BJ (cell line): ENCODE data around the gene C19orf47. TPM values are rescaled to one million over a fixed set of nuclear protein-coding genes. Genes with fewer than 3 reads are reported as not detected.
A peak's percentile ranks its signal among the peaks of the same experiment; 100 is the strongest.

ENCODE experiments used
- CTCF ChIA-PET: fragments of 350-600 bp; formaldehyde crosslinking; extraction: SDS; loops from one replicate; lab custom pipeline; 2021; ENCODE audit warnings: antibody characterized with exemption, inconsistent platforms; lab: Yijun Ruan, JAX
- POLR2A ChIA-PET: fragments of 300-600 bp; sonication (Branson Sonifier 250); formaldehyde crosslinking; extraction: SDS; loops from one replicate; lab custom pipeline; 2021; ENCODE audit warnings: antibody characterized with exemption; lab: Charles Lee
- DNase-seq: peaks from one replicate; pipeline ENCODE4 v3.0.0-alpha.2; 2011; ENCODE audit warnings: low read depth
- H3K27me3 ChIP-seq: 2 replicates; pipeline ENCODE4 v1.6.0; 2011; ENCODE audit warnings: low read length; ENCODE audit not compliant: control insufficient read depth, insufficient read depth
- H3K36me3 ChIP-seq: 2 replicates; pipeline ENCODE4 v1.5.1; 2011; ENCODE audit warnings: low read length; ENCODE audit not compliant: control insufficient read depth, insufficient read depth
- H3K4me3 ChIP-seq: 2 replicates; pipeline ENCODE4 v1.5.1; 2011; ENCODE audit warnings: low read depth, mild to moderate bottlenecking, control low read depth, low read length
- polyA plus RNA-seq: library from polyadenylated mRNA; depleted of rRNA; stranded (reverse); fragments of >200 nt; gene quantifications from 2 replicates; pipeline ENCODE4 v1.2.3, GENCODE V29; 2011
- TF ChIP-seq, protein P1 (sequence below): IDR thresholded peaks from 2 replicates; pipeline ENCODE4 v1.5.1; 2011; ENCODE audit warnings: low read depth, mild to moderate bottlenecking, control low read depth, inconsistent platforms, low read length, moderate library complexity; ENCODE audit not compliant: insufficient read depth

The C19orf47 gene
- polyA plus RNA-seq, 1 experiment: 25.2 TPM

DNA sequence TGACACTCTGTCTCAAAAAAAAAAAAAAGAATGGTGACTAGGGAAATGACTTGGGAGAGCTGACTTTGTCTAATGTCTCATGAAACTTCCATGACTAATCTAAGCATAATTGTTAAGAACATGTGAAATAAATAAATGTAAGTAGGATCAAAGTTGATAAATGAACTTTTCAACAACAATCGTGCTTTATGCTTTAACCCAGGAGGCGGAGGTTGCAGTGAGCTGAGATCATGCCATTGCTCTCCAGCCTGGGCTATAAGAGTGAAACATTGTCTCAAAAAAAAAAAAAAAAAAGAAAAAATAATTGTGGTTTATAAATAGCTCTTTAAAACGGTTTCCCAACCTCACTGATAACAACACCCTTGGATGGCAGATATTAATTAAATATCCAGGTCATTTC, 50.2 kb downstream of the C19orf47 start:
- CTCF ChIA-PET: interaction anchor here (0.9 to 1.3 kb wide), 2 partner anchors 10 to 304 kb away, joined by 3 to 4 read pairs; no protein-coding TSS in a partner anchor
- no peak overlapping the region for H3K4me3 ChIP-seq
- TF ChIP-seq, protein P1, sequence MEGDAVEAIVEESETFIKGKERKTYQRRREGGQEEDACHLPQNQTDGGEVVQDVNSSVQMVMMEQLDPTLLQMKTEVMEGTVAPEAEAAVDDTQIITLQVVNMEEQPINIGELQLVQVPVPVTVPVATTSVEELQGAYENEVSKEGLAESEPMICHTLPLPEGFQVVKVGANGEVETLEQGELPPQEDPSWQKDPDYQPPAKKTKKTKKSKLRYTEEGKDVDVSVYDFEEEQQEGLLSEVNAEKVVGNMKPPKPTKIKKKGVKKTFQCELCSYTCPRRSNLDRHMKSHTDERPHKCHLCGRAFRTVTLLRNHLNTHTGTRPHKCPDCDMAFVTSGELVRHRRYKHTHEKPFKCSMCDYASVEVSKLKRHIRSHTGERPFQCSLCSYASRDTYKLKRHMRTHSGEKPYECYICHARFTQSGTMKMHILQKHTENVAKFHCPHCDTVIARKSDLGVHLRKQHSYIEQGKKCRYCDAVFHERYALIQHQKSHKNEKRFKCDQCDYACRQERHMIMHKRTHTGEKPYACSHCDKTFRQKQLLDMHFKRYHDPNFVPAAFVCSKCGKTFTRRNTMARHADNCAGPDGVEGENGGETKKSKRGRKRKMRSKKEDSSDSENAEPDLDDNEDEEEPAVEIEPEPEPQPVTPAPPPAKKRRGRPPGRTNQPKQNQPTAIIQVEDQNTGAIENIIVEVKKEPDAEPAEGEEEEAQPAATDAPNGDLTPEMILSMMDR: no peak
- no peaks in the 10 kb centered on the region for H3K27me3 ChIP-seq
- no peaks in the 10 kb centered on the region for H3K36me3 ChIP-seq
- POLR2A ChIA-PET: no interaction called here
- DNase-seq: no peak

DNA sequence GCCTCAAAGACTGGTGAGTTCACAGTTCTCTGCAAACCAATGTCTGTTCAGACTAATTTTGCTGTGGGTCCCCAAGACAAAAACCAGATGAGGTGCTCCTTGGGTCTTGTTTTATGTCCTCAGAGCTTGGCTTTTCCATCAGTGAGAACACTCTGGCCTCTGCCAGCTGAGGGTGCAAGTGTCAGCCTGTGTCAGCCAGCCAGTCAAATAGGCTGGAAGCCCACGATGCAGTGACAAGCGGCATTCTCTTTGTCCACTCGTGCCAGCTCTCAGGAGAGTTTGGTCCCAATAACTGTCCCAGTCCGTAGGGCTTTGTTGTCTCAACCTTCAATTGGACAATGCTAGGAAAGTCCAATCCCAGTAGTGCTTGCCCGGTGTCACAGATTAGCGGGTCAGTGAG, 53.6 kb downstream of the C19orf47 start:
- ChIA-PET POLR2A (no interaction called here), CTCF (interaction anchor here (1.1 to 1.2 kb wide), 2 partner anchors 10 to 11 kb away, joined by 3 to 5 read pairs; no protein-coding TSS in a partner anchor)
- H3K4me3 ChIP-seq: no peak overlapping the region
- H3K36me3 ChIP-seq: no peaks in the 10 kb centered on the region
- H3K27me3 ChIP-seq: no peaks in the 10 kb centered on the region
- TF ChIP-seq, protein P1: no peak
- DNase-seq: no peak

DNA sequence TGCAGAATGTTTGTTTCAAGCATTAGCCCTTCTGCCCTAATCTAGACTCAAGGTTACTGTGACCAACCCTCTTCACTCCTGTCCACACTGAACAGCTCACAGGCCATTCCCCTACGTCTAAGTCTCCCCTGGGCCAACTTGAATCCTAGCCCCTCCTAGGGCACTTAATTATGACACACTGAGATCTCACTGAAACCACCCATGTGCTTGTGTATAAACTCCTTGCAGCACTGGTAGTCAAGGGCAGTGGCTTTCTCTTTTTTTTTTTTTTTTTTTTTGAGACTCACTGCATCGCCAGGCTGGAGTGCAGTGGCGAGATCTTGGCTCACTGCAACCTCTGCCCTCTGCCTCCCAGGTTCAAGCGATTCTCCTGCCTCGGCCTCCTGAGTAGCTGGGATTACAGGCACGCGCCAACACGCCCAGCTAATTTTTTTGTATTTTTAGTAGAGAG, 61.2 kb downstream of the C19orf47 start:
- DNase-seq: no peak
- ChIA-PET CTCF (no interaction called here), POLR2A (no interaction called here)

DNA sequence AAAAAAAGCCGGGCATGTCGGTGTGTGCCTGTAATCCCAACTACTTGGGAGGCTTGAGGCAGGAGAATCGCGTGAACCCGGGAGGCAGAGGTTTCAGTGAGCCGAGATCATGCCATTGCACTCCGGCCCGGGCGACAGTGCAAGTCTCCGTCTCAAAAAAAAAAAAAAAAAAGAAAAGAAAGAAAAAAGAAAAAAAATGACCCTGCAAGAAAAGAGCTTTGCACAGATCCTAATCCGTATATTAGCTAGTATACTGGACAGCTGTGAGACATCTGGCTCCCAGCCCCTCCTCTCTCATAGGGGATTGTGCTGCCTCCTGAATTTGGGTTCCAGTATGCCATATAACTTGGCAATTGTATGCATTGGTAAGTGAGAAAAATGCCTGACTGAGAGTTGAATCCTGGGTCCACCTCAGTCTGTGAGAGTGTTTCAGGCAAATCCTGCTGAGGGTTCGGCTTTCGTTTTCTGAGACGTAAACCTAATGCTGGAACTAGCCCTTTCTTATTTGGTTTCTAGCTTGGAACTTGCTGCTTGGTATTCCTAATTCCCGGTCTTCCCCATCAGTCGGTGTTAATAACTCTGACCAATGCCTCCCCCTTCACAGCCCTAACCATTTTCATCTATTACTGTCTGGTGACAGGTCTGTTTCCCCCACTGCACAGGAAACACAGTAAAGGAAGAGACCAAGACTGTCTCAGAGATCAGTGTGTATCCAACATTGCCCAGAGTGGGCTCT, 61.8 kb downstream of the C19orf47 start:
- ChIA-PET POLR2A (interaction anchor here (0.6 kb wide), 2 partner anchors 156 to 1517 kb away, joined by 3 to 7 read pairs; no protein-coding TSS in a partner anchor), CTCF (no interaction called here)
- Histone ChIP-seq H3K27me3 (no peaks in the 10 kb centered on the region), H3K36me3 (0 out of 2 replicates have a peak, but pooled peaks cover 1% of the 10 kb centered on the region), H3K4me3 (no peak overlapping the region)
- TF ChIP-seq, protein P1: no peak
- DNase-seq: no peak

More for the DNA sequence above, 61.2 kb downstream of the C19orf47 start:
- TF ChIP-seq, protein P1: no peak
- Histone ChIP-seq H3K4me3 (no peak overlapping the region), H3K27me3 (no peaks in the 10 kb centered on the region), H3K36me3 (0 out of 2 replicates have a peak, but pooled peaks cover 1% of the 10 kb centered on the region)

DNA sequence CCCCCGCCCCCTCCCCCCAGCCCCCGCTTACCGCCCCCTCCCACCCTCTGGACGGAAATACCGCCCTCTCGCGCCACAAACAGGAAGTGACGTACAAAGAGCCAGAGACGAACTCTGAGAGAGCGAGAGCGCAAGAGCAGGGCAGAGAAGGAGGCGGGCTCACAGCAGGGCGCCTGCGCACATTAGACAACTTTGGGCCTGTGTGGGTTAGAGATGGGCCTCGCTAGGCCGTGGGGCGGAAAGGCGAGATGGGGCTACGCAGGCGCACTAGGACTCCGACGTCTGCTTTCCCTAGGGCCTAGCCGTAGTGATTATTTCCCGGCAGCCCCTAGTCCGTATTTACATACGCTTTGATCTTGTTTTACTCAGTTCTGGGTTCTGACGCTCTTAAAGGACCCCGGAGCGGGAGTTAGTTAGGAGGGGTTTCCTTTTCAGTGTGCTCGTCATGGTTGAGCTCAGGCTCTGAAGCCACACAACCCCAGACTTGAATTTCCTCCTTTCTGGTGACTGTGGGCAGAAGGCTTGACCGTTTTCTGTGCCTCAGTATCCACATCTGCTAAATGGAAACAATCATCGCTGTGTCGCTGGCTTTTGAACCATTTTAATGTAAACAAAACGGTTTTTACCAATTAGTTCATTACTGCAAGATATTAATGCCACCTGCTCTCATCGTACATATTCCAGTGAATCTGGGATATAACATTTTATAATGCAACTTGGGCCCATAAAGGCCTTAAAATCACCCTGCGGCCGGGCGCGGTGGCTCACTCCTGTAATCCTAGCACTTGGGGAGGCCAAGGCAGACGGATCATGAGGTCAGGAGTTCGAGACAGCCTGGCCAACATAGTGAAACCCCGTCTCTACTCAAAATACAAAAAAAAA, 62.6 kb downstream of the C19orf47 start:
- DNase-seq: peak; percentile 99
- Histone ChIP-seq H3K36me3 (0 out of 2 replicates have a peak, but pooled peaks cover 2% of the 10 kb centered on the region), H3K4me3 (peak overlapping the region; percentile 76), H3K27me3 (no peaks in the 10 kb centered on the region)
- POLR2A ChIA-PET: interaction anchor here (1.2 kb wide), 1 partner anchor 10 kb away, joined by 4 read pairs; no protein-coding TSS in a partner anchor
- CTCF ChIA-PET: interaction anchor here (0.5 to 1.5 kb wide), 2 partner anchors 20 to 26 kb away, joined by 3 to 4 read pairs; no protein-coding TSS in a partner anchor
- TF ChIP-seq, protein P1: no peak
